Retinal pigment epithelial cell (primary cell): ENCODE data around the gene HEPHL1.

Experiments
- DNase-seq: peaks from one replicate; pipeline ENCODE4 v3.0.0-alpha.2; 2010; ENCODE audit warnings: low read depth
- H3K4me3 ChIP-seq: 2 replicates; pipeline ENCODE4 v1.5.1; 2011; ENCODE audit warnings: mild to moderate bottlenecking, low read length, control low read depth, moderate library complexity
- TF ChIP-seq, protein P1 (sequence below): conservative IDR thresholded peaks from 2 replicates; pipeline ENCODE4 v1.5.1; 2011; ENCODE audit warnings: low read depth, low read length, control low read depth, inconsistent platforms

The HEPHL1 gene

DNA sequence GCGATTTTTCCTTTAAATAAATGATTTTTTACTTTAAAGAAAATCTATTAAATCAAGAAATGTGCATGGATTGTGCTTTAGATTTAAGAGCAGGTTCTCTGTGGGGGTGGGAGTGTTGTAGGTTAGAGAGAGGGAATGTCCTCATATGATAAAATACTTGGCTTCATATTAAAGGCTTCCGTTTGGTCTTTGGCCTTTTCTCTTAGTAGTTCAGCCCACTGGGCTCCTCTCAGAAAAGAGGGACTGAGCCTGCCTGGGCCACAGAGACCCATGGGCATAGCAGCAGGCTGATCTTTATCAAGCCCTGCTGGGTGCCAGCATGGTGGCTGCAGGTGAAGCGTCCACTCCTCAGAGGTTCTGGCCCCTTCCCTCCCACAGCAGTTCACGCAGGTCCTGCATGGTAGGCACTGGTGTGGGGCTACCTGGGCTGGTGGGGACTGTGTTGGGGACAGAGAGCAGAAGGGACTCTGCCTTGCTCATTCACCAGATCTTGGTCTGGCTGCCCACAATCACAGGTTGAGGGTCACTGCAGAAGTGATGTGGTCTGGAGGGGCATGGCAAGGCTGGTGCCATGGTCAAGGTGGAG lies 111.8 kb downstream of the HEPHL1 start:
- TF ChIP-seq, protein P1, sequence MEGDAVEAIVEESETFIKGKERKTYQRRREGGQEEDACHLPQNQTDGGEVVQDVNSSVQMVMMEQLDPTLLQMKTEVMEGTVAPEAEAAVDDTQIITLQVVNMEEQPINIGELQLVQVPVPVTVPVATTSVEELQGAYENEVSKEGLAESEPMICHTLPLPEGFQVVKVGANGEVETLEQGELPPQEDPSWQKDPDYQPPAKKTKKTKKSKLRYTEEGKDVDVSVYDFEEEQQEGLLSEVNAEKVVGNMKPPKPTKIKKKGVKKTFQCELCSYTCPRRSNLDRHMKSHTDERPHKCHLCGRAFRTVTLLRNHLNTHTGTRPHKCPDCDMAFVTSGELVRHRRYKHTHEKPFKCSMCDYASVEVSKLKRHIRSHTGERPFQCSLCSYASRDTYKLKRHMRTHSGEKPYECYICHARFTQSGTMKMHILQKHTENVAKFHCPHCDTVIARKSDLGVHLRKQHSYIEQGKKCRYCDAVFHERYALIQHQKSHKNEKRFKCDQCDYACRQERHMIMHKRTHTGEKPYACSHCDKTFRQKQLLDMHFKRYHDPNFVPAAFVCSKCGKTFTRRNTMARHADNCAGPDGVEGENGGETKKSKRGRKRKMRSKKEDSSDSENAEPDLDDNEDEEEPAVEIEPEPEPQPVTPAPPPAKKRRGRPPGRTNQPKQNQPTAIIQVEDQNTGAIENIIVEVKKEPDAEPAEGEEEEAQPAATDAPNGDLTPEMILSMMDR: no peak
- no peak for DNase-seq
- no peak overlapping the region for H3K4me3 ChIP-seq

DNA sequence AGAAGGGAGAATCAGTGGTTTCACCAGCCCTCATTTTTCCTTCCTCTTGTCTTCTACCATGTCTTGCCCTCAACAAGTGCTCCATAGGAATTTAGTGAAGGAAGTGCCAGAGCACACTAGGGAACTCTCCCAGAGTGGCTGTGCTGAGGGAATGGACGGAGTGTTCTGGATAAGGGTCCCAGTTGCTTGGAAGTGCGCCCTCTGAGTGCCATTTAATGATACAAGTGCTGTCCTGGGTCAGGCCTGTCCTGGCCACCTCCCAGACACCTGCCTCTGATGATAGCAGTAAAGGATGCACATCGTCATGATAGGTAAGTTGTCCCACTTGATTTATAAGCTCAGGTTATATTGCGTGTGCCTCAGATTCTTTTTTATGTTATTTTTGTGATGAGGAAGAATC lies 112.6 kb downstream of the HEPHL1 start:
- DNase-seq: no peak
- no peak overlapping the region for H3K4me3 ChIP-seq
- TF ChIP-seq, protein P1: no peak

DNA sequence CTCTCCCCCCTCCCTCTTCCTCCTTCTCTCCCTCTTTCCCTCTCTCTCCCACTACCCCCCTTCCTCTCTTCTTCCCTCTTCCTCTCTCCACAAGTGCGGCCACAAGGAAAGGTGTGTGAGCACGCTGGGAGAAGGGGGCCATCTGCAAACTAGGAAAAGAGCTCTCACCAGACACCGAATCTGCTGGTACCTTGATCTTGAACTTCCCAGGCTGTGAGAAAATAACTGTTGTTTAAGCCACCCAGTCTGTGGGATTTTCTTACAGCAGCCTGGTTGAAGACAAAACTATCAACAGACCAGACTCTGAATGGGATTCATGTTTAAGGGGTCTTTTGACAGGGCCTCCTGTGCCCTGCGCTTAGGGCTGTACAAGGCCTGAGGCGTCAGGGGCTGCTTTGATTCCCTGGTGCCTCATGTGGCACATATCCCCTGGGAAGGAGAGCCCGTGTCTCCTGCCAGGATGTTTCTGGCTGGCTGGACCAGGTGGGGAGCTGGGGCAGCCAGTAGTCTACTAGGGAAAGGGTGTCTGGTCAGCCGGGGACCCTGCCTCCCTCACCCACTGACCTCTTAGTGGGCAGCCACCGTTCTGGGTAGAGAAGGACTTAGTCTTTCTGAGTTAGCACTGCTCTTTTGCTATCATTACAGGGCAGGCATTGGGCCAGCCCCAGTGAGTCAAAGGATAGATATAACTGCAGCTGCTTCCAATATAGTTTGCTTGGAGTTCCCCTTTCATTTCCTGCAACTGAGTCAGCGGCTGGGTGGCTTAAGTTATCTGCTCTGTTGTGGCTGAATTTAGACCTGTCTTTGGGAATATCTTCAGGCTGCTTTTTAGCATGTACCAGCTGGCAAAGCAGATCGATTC lies 113.7 kb downstream of the HEPHL1 start:
- DNase-seq: peak; percentile 37
- TF ChIP-seq, protein P1: no peak
- no peak overlapping the region for H3K4me3 ChIP-seq

DNA sequence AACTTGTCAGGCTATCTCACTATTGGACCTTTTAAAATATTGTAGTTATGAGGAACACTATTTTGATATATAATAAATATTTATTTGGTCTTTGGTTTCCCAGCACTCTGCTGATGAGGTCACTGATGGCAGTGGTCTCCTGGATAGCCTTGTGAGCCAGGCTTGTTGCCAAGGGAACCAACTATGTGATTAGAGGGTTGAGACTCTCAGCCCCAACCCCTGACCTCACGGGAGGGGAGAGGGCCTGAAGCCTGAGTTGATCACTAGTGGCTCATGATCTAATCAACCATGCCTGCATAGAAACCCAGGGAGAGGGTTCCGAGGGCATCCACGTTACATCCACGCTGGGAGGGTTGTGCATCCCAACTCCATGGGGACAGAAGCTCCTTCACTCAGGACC lies 118.3 kb downstream of the HEPHL1 start:
- no peak overlapping the region for H3K4me3 ChIP-seq
- no peak for DNase-seq
- TF ChIP-seq, protein P1: no peak

DNA sequence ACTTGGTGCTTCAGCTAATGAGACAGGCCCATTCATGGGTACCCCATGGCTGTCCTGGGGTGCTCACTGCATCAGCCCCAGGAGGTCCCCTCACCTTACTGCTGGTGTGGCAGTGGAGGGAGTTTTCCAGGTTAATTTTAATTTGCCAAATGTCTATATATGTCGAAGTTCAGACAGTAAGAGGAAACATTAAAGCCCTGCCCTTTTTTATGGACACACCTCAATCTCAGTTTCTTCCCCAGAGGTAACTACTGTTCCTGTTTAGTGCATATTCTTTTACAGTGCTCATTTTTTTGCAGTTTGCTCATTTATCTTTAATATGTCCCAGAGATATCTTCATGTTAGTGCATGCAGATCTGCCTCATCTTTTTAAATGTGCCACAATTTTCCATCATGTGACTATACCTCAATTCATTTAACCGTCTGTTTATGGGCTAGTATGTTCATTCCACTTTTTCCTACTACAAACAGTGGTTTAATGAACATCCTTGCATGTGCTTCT lies 119.1 kb downstream of the HEPHL1 start:
- TF ChIP-seq, protein P1: no peak
- DNase-seq: no peak
- H3K4me3 ChIP-seq: no peak overlapping the region

DNA sequence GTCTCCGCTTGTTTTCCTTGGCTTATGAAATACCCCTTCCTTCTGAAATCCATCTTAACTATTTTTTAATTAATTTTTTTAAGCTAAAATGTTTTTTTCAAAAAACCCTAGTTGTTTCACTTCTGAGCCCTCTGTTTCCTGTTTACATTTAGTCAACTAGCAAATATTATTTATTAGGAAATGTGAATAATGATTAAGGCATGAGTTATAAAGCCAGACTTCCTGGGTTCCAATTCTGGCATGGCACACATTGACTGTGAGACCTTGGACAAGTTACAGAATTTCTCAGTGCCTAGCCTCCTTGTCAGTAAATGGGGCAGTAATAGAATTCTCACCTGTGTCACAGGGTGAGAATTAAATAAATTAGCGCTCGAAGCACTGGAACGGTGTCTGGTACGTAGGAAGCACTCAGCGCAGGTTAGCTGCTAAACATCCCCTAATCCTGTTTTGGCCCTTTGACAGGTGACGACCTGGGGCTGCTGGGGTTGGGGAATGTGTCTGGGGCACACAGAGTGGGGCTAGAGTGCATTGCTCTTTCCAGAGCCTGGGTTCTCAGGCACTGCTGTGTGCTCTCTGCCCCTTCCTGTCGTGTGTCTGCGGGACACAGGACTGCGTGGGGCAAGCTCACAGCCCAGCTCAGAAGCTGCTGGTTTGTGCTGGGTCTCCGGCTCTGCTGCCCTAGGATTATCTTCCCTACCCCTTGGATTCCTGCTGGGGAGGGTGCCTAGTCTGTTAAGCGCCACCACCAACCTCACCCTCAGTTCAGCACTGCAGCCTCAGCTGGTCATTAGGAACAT lies 120.6 kb downstream of the HEPHL1 start:
- TF ChIP-seq, protein P1: no peak
- DNase-seq: no peak
- no peak overlapping the region for H3K4me3 ChIP-seq
